Endothelial cell of umbilical vein (primary cell): Measurements from ENCODE around the gene MASP1. TPM values are rescaled to one million over a fixed set of nuclear protein-coding genes. Genes with fewer than 3 reads are reported as not detected.

Source experiments
- BruUV-seq: library from RNA; stranded (reverse); fragments of 400-500 nt; replicated peaks from 2 replicates; lab custom pipeline; 2021; lab: Mats Ljungman, UMichigan
- CTCF ChIA-PET: fragments of 300-600, 350-600 bp; sonication (Branson Sonifier 250); formaldehyde crosslinking; loops from one replicate; lab custom pipeline; 2021; ENCODE audit warnings: antibody characterized with exemption, inconsistent platforms; lab: Charles Lee
- POLR2A ChIA-PET: fragments of 300-600, 350-600 bp; sonication (Branson Sonifier 250); formaldehyde crosslinking; loops from one replicate; lab custom pipeline; 2021; ENCODE audit warnings: antibody characterized with exemption, inconsistent platforms; lab: Charles Lee
- DNase-seq: peaks from one replicate; pipeline ENCODE4 v3.0.0-alpha.2; 2011; ENCODE audit warnings: low read depth, low spot score
- FAIRE-seq: peaks from 2 replicates; lab custom pipeline; 2011; peaks lifted over from hg19 to GRCh38; lab: Jason Lieb, UNC
- H2AFZ ChIP-seq: 2 replicates; pipeline ENCODE4 v1.6.0; 2012; ENCODE audit warnings: low read depth, low read length, control low read depth, inconsistent platforms
- H3K27ac ChIP-seq: 2 replicates; pipeline ENCODE4 v1.5.1; 2011; ENCODE audit warnings: low read depth, mild to moderate bottlenecking, control low read depth, low read length, moderate library complexity; ENCODE audit not compliant: insufficient read depth
- H3K27me3 ChIP-seq, 2 experiments: 2 replicates each; pipeline versions ENCODE4 v1.6.0 to v1.6.1; 2011; ENCODE audit warnings: low read length in 2 of 2, mixed read lengths in 1 of 2; ENCODE audit not compliant: control insufficient read depth in 2 of 2, insufficient read depth in 2 of 2
- H3K36me3 ChIP-seq, 2 experiments: 2 replicates in 1 of 2; 3 replicates in 1 of 2; pipeline ENCODE4 v1.5.1; 2011; ENCODE audit warnings: low read length in 2 of 2, mild to moderate bottlenecking in 1 of 2, moderate library complexity in 1 of 2; ENCODE audit not compliant: control insufficient read depth in 2 of 2, insufficient read depth in 2 of 2; ENCODE audit errors: extremely low read depth in 1 of 2
- H3K4me1 ChIP-seq: 3 replicates; pipeline ENCODE4 v1.5.1; 2011; ENCODE audit warnings: mild to moderate bottlenecking, low read length; ENCODE audit not compliant: control insufficient read depth, insufficient read depth; ENCODE audit errors: extremely low read depth
- H3K4me2 ChIP-seq: 2 replicates; pipeline ENCODE4 v1.6.1; 2011; ENCODE audit warnings: low read length, control low read depth, mixed read lengths; ENCODE audit not compliant: insufficient read depth
- H3K4me3 ChIP-seq, 3 experiments: fragments of 200-600 bp in 1 of 3; sonication (generic), shearing (Covaris generic) in 1 of 3; replicated peaks in 1 of 3; 2 replicates each; pipeline ENCODE4 v1.5.1; 2011 to 2016; ENCODE audit warnings: control low read depth in 3 of 3, low read length in 3 of 3, mild to moderate bottlenecking in 2 of 3, inconsistent platforms in 1 of 3, low read depth in 1 of 3, moderate library complexity in 1 of 3; ENCODE audit not compliant: insufficient read depth in 1 of 3
- H3K79me2 ChIP-seq: 2 replicates; pipeline ENCODE4 v1.6.0; 2012; ENCODE audit warnings: low read length, inconsistent platforms; ENCODE audit not compliant: control insufficient read depth, insufficient read depth
- H3K9ac ChIP-seq: replicated peaks from 2 replicates; pipeline ENCODE3; 2011; ENCODE audit warnings: low read length, control low read depth; ENCODE audit not compliant: insufficient read depth; ENCODE audit errors: extremely low read depth
- H3K9me1 ChIP-seq: replicated peaks from 3 replicates; pipeline ENCODE4 v1.6.0; 2011; ENCODE audit warnings: mild to moderate bottlenecking, low read length; ENCODE audit not compliant: control insufficient read depth, insufficient read depth; ENCODE audit errors: extremely low read depth
- H3K9me3 ChIP-seq: replicated peaks from 2 replicates; pipeline ENCODE4 v1.5.1; 2012; ENCODE audit warnings: low read length, inconsistent platforms; ENCODE audit not compliant: control insufficient read depth, insufficient read depth
- H4K20me1 ChIP-seq: replicated peaks from 2 replicates; pipeline ENCODE3; 2011; ENCODE audit warnings: mild to moderate bottlenecking, low read length; ENCODE audit not compliant: control insufficient read depth, insufficient read depth; ENCODE audit errors: extremely low read depth
- EZH2 ChIP-seq: IDR thresholded peaks from 2 replicates; pipeline ENCODE4 v1.6.1; 2012; ENCODE audit warnings: borderline replicate concordance, low read depth, mild to moderate bottlenecking, moderate library complexity, low read length, inconsistent platforms; ENCODE audit not compliant: severe bottlenecking
- dilution Hi-C: fragments of 300-500 bp; cut with MboI; formaldehyde crosslinking; loops from one replicate; pipeline ENCODE4 v1.15.0; 2019; ENCODE audit warnings: low sequenced_read_pairs; ENCODE audit not compliant: extremely low pct_ligation_motif_present
- intact Hi-C: fragments of 100-400 bp; cut with micrococcal nuclease; formaldehyde crosslinking; loops from one replicate; pipeline ENCODE4 v1.10.0; 2022
- polyA plus RNA-seq, 4 experiments: library from polyadenylated mRNA; depleted of rRNA in 3 of 4; stranded (reverse) in 3 of 4; unstranded in 1 of 4; fragments of >200 nt; gene quantifications; 2 replicates each; pipeline versions ENCODE4 v1.2.1 to v1.2.3, GENCODE V29; 2011 to 2012; ENCODE audit warnings: missing spikeins in 1 of 4
- total RNA-seq: library from RNA; stranded (reverse); gene quantifications from 2 replicates; pipeline ENCODE4 v1.2.3, GENCODE V29; 2021
- TF ChIP-seq, protein P1 (sequence below), 2 donors: IDR thresholded peaks; 1 replicate in 1 of 2; 2 replicates in 1 of 2; pipeline ENCODE4 v1.5.1; 2011; ENCODE audit warnings: low read length in 2 of 2, mild to moderate bottlenecking in 2 of 2, moderate library complexity in 2 of 2, control low read depth in 1 of 2, inconsistent platforms in 1 of 2, low read depth in 1 of 2; ENCODE audit not compliant: insufficient read depth in 1 of 2; ENCODE audit errors: extremely low read depth in 1 of 2

MASP1 gene
- total and polyA plus RNA-seq, 2 donors (not counting 3 experiments of a cell fraction or from before 2014, with no cell fraction given) = 0.31 to 0.50 TPM

DNA sequence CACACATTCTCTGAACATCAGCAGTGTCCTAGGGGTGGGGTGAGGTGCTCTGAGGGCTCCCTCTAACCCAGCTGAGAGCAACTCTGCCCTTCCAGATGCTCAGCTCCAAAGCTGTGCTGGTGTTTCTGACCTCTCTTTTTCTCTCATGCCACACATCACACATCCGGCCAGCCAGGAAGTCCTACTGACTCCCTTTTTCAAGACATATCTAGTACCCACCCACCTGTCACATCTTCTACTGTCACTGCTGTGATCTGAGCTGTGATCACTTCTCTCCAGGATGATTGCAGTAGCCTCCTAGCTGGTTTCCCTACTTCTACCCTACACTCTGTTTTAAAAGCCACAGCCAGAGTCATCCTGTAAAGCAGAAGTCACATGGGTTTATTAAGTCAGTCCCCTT lies 30.2 kb upstream of the MASP1 start:
- intact Hi-C loops (no loop called here), dilution Hi-C loops (loop anchor here (25.0 kb wide), 1 partner anchor 366 kb away; no protein-coding TSS in a partner anchor)
- no peaks in the 10 kb centered on the region for H3K9me1 ChIP-seq
- no peak overlapping the region for H3K4me2 ChIP-seq
- no peak overlapping the region for H3K4me3 ChIP-seq
- H3K4me1 ChIP-seq = peaks cover 8% of the 10 kb centered on the region
- no peaks in the 10 kb centered on the region for H3K9me3 ChIP-seq
- H3K79me2 ChIP-seq = no peaks in the 10 kb centered on the region
- DNase-seq (no peak), FAIRE-seq (no peak)
- TF ChIP-seq EZH2 = no peak
- no peak overlapping the region for H2AFZ ChIP-seq
- ChIA-PET POLR2A (no interaction called here), CTCF (interaction anchor here (0.8 to 12.9 kb wide), 3 partner anchors 348 to 398 kb away, joined by 3 to 486 read pairs (median 3); partner anchors contain the start of gene SST)
- no peak overlapping the region for H3K27ac ChIP-seq
- H3K9ac ChIP-seq = no peak overlapping the region
- H4K20me1 ChIP-seq = no peaks in the 10 kb centered on the region
- H3K27me3 ChIP-seq = no peaks in the 10 kb centered on the region
- no peaks in the 10 kb centered on the region for H3K36me3 ChIP-seq
- BruUV-seq = no TSS peak

DNA sequence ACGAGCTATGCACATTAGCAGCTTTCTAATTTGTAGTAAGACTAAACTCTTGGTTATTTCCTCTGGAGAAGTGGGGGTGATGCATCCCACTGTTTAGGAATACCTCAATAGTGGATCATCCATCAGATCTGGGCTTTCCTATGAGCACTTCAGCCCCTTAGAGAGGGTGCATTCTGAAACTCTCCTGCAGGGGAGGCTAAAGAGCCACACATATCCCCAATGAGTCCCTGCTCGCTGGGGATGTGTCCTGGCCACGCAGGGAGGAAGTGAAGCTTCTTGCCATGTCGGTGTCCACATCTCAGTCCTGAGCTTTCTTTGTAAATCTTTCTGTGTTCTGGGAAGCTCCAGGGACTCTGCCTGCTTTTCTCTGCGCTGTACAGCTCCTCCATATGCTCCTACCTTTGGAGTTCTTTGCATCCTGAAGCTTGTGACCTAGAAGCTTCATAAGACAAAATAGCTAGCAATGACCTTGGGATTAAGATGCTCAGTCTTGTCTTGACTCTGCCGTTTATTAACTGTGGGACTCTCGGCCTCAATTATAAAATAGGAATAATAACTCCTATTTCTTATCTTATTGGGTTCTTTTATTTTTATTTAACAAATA lies 28.3 kb upstream of the MASP1 start:
- H3K79me2 ChIP-seq = no peaks in the 10 kb centered on the region
- ChIA-PET CTCF (interaction anchor here (0.5 to 12.9 kb wide), 24 partner anchors 9 to 1913 kb away, joined by 3 to 486 read pairs (median 4); partner anchors contain the start of genes RTP4 and SST), POLR2A (no interaction called here)
- H2AFZ ChIP-seq = no peak overlapping the region
- BruUV-seq = no TSS peak
- peaks cover 0 to 3% of the 10 kb centered on the region in 2 experiments for H3K27me3 ChIP-seq
- intact Hi-C loops = loop anchor here (1.0 kb wide), 5 partner anchors 54 to 394 kb away; no protein-coding TSS in a partner anchor
- H3K27ac ChIP-seq = no peak overlapping the region
- H3K9ac ChIP-seq = no peak overlapping the region
- dilution Hi-C loops = loop anchor here (25.0 kb wide), 1 partner anchor 368 kb away; no protein-coding TSS in a partner anchor
- FAIRE-seq (no peak), DNase-seq (peak; percentile 53)
- peaks cover 8% of the 10 kb centered on the region for H3K4me1 ChIP-seq
- TF ChIP-seq EZH2 = no peak
- TF ChIP-seq, protein P1, sequence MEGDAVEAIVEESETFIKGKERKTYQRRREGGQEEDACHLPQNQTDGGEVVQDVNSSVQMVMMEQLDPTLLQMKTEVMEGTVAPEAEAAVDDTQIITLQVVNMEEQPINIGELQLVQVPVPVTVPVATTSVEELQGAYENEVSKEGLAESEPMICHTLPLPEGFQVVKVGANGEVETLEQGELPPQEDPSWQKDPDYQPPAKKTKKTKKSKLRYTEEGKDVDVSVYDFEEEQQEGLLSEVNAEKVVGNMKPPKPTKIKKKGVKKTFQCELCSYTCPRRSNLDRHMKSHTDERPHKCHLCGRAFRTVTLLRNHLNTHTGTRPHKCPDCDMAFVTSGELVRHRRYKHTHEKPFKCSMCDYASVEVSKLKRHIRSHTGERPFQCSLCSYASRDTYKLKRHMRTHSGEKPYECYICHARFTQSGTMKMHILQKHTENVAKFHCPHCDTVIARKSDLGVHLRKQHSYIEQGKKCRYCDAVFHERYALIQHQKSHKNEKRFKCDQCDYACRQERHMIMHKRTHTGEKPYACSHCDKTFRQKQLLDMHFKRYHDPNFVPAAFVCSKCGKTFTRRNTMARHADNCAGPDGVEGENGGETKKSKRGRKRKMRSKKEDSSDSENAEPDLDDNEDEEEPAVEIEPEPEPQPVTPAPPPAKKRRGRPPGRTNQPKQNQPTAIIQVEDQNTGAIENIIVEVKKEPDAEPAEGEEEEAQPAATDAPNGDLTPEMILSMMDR (IDR thresholded peaks at IDR 0.05; ENCODE audit: extremely low read depth in 1 of 2, insufficient read depth in 1 of 2, low read depth in 1 of 2, low read length in 2 of 2) = peak; percentile 60 to 67
- H3K36me3 ChIP-seq = no peaks in the 10 kb centered on the region
- H3K9me1 ChIP-seq = no peaks in the 10 kb centered on the region
- H3K9me3 ChIP-seq = no peaks in the 10 kb centered on the region
- no peak overlapping the region for H3K4me2 ChIP-seq
- no peaks in the 10 kb centered on the region for H4K20me1 ChIP-seq
- H3K4me3 ChIP-seq = no peak overlapping the region
